GM23248 (cell line): Measurements from ENCODE around the gene LCNL1.

Experiments
- EZH2 ChIP-seq: fragments of 200-600 bp; sonication (generic); IDR thresholded peaks from 2 replicates; pipeline ENCODE4 v1.6.1; 2018; ENCODE audit warnings: antibody characterized with exemption, mild to moderate bottlenecking; ENCODE audit not compliant: insufficient read depth, poor library complexity, severe bottlenecking
- EZH2phosphoT487 ChIP-seq: fragments of 200-600 bp; sonication (generic); IDR thresholded peaks from 2 replicates; pipeline ENCODE4 v1.6.1; 2018; ENCODE audit warnings: antibody characterized with exemption, moderate library complexity, mild to moderate bottlenecking, low read depth; ENCODE audit not compliant: insufficient read depth

DNA sequence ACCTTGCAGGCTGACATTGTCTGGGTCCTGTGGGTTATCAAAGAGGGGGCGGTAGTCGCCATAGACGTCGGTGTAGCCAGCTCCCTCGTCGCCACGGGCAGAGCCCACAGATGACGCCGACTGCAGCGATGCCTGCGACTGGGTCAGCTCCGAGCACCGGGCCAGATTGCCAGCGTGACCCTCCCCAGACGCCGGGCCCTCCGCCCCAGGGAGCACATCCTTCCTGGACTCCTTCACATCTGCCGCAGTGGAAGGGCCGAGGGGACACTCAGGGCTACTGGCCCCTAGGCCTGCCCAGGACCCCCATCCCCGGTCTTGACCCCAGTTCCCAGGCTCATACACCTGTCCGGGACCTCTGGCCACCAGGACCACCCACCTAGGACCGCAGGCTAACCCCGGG lies 31.4 kb downstream of the LCNL1 start:
- TF ChIP-seq EZH2 = no peak
- TF ChIP-seq EZH2phosphoT487 = no peak
